ENCODE results near the gene SLC38A8.

GRCh38 chr16:84082110-84082509 is 39.5 kb upstream of the SLC38A8 start:
- no peak for TF ChIP-seq EP300 (IDR thresholded peaks at IDR 0.05)
- TF ChIP-seq CTCF (IDR thresholded peaks at IDR 0.05), result no peak
- no peak for TF ChIP-seq POLR2AphosphoS5 (IDR thresholded peaks at IDR 0.05)
- TF ChIP-seq POLR2A (IDR thresholded peaks at IDR 0.05), result no peak
